ENCODE results near the gene ACER1. TPM values are rescaled to one million over a fixed set of nuclear protein-coding genes. Genes with fewer than 3 reads are reported as not detected.

Gene ACER1
- total RNA-seq (2012; rRNA removed), result not detected in 2 replicates

- H3K4me3 ChIP-seq (ENCODE audit: low read length), result no peak within 1 kb of the TSS
- no peaks in the 10 kb centered on the region for H3K9me3 ChIP-seq (replicated peaks; ENCODE audit: low read length)
- H3K9ac ChIP-seq (ENCODE audit: low read depth, low read length), result no peak within 1 kb of the TSS
These were observed at the start of gene ACER1 for GRCh38 chr19:6333439-6333838. Gene ACER1, minus strand, starts transcription at chr19:6333612. Its CDS starts 61 bp downstream, at chr19:6333551.

GRCh38 chr19:6383188-6383587 is 49.8 kb upstream of the ACER1 start:
- Histone ChIP-seq H3K4me3 (ENCODE audit: low read length) (no peak overlapping the region), H3K36me3 (ENCODE audit: insufficient read depth, low read length) (peaks cover 73% of the 10 kb centered on the region), H3K9ac (ENCODE audit: low read depth, low read length) (no peak overlapping the region), H3K9me3 (replicated peaks; ENCODE audit: low read length) (no peaks in the 10 kb centered on the region), H3K4me1 (ENCODE audit: control insufficient read depth, insufficient read depth, low read length) (no peaks in the 10 kb centered on the region), H3K27me3 (ENCODE audit: control insufficient read depth, insufficient read depth, low read length) (no peaks in the 10 kb centered on the region), H3K4me2 (ENCODE audit: low read length) (no peak overlapping the region)

More at GRCh38 chr19:6333439-6333838, at the start of gene ACER1:
- Histone ChIP-seq H3K27me3 (ENCODE audit: control insufficient read depth, insufficient read depth, low read length) (peaks cover 7% of the 10 kb centered on the region), H3K36me3 (ENCODE audit: insufficient read depth, low read length) (no peaks in the 10 kb centered on the region), H3K4me2 (ENCODE audit: low read length) (no peak within 1 kb of the TSS), H3K4me1 (ENCODE audit: control insufficient read depth, insufficient read depth, low read length) (no peaks in the 10 kb centered on the region)

- Histone ChIP-seq H3K4me3 (ENCODE audit: low read length) (no peak overlapping the region), H3K4me1 (ENCODE audit: control insufficient read depth, insufficient read depth, low read length) (peaks cover 4% of the 10 kb centered on the region), H3K9me3 (replicated peaks; ENCODE audit: low read length) (no peaks in the 10 kb centered on the region), H3K36me3 (ENCODE audit: insufficient read depth, low read length) (peaks cover 60% of the 10 kb centered on the region), H3K4me2 (ENCODE audit: low read length) (no peak overlapping the region), H3K27me3 (ENCODE audit: control insufficient read depth, insufficient read depth, low read length) (no peaks in the 10 kb centered on the region), H3K9ac (ENCODE audit: low read depth, low read length) (no peak overlapping the region)
These were observed 47.8 kb upstream of the ACER1 start for GRCh38 chr19:6381030-6381750.

- H3K36me3 ChIP-seq (ENCODE audit: insufficient read depth, low read length), result peaks cover 53% of the 10 kb centered on the region
- no peaks in the 10 kb centered on the region for H3K27me3 ChIP-seq (ENCODE audit: control insufficient read depth, insufficient read depth, low read length)
- peaks cover 4% of the 10 kb centered on the region for H3K4me1 ChIP-seq (ENCODE audit: control insufficient read depth, insufficient read depth, low read length)
- H3K9me3 ChIP-seq (replicated peaks; ENCODE audit: low read length), result no peaks in the 10 kb centered on the region
- no peak overlapping the region for H3K4me2 ChIP-seq (ENCODE audit: low read length)
- no peak overlapping the region for H3K9ac ChIP-seq (ENCODE audit: low read depth, low read length)
- no peak overlapping the region for H3K4me3 ChIP-seq (ENCODE audit: low read length)
These were observed 46.3 kb upstream of the ACER1 start for GRCh38 chr19:6379744-6380143.

- H3K9me3 ChIP-seq (replicated peaks; ENCODE audit: low read length), result no peaks in the 10 kb centered on the region
These were observed 45.1 kb upstream of the ACER1 start for GRCh38 chr19:6378486-6378885.

GRCh38 chr19:6378041-6378440 is 44.6 kb upstream of the ACER1 start:
- Histone ChIP-seq H3K4me2 (ENCODE audit: low read length) (no peak overlapping the region), H3K27me3 (ENCODE audit: control insufficient read depth, insufficient read depth, low read length) (no peaks in the 10 kb centered on the region), H3K4me3 (ENCODE audit: low read length) (no peak overlapping the region), H3K4me1 (ENCODE audit: control insufficient read depth, insufficient read depth, low read length) (peaks cover 13% of the 10 kb centered on the region), H3K36me3 (ENCODE audit: insufficient read depth, low read length) (peaks cover 44% of the 10 kb centered on the region), H3K9ac (ENCODE audit: low read depth, low read length) (no peak overlapping the region), H3K9me3 (replicated peaks; ENCODE audit: low read length) (no peaks in the 10 kb centered on the region)

More at GRCh38 chr19:6378486-6378885, 45.1 kb upstream of the ACER1 start:
- Histone ChIP-seq H3K4me3 (ENCODE audit: low read length) (no peak overlapping the region), H3K36me3 (ENCODE audit: insufficient read depth, low read length) (peaks cover 48% of the 10 kb centered on the region), H3K4me1 (ENCODE audit: control insufficient read depth, insufficient read depth, low read length) (peaks cover 12% of the 10 kb centered on the region), H3K9ac (ENCODE audit: low read depth, low read length) (no peak overlapping the region), H3K27me3 (ENCODE audit: control insufficient read depth, insufficient read depth, low read length) (no peaks in the 10 kb centered on the region), H3K4me2 (ENCODE audit: low read length) (no peak overlapping the region)

GRCh38 chr19:6376512-6377190 is 43.2 kb upstream of the ACER1 start:
- Histone ChIP-seq H3K4me2 (ENCODE audit: low read length) (no peak overlapping the region), H3K36me3 (ENCODE audit: insufficient read depth, low read length) (peaks cover 34% of the 10 kb centered on the region), H3K27me3 (ENCODE audit: control insufficient read depth, insufficient read depth, low read length) (no peaks in the 10 kb centered on the region), H3K4me3 (ENCODE audit: low read length) (no peak overlapping the region), H3K9ac (ENCODE audit: low read depth, low read length) (no peak overlapping the region), H3K4me1 (ENCODE audit: control insufficient read depth, insufficient read depth, low read length) (peaks cover 16% of the 10 kb centered on the region), H3K9me3 (replicated peaks; ENCODE audit: low read length) (no peaks in the 10 kb centered on the region)

GRCh38 chr19:6375411-6376010 is 42.1 kb upstream of the ACER1 start, which contains the start of gene PSPN:
Gene PSPN, minus strand, starts transcription at chr19:6375933. Its CDS starts 84 bp downstream, at chr19:6375849.
- Histone ChIP-seq H3K4me2 (ENCODE audit: low read length) (no peak within 1 kb of the TSS), H3K36me3 (ENCODE audit: insufficient read depth, low read length) (peaks cover 22% of the 10 kb centered on the region), H3K9me3 (replicated peaks; ENCODE audit: low read length) (no peaks in the 10 kb centered on the region), H3K4me1 (ENCODE audit: control insufficient read depth, insufficient read depth, low read length) (peaks cover 16% of the 10 kb centered on the region), H3K9ac (ENCODE audit: low read depth, low read length) (no peak within 1 kb of the TSS), H3K4me3 (ENCODE audit: low read length) (no peak within 1 kb of the TSS), H3K27me3 (ENCODE audit: control insufficient read depth, insufficient read depth, low read length) (no peaks in the 10 kb centered on the region)

GRCh38 chr19:6374711-6375410 is 41.4 kb upstream of the ACER1 start:
- Histone ChIP-seq H3K9me3 (replicated peaks; ENCODE audit: low read length) (no peaks in the 10 kb centered on the region), H3K27me3 (ENCODE audit: control insufficient read depth, insufficient read depth, low read length) (no peaks in the 10 kb centered on the region), H3K36me3 (ENCODE audit: insufficient read depth, low read length) (peaks cover 16% of the 10 kb centered on the region), H3K4me3 (ENCODE audit: low read length) (no peak overlapping the region), H3K9ac (ENCODE audit: low read depth, low read length) (no peak overlapping the region), H3K4me1 (ENCODE audit: control insufficient read depth, insufficient read depth, low read length) (peaks cover 16% of the 10 kb centered on the region), H3K4me2 (ENCODE audit: low read length) (no peak overlapping the region)

- Histone ChIP-seq H3K27me3 (ENCODE audit: control insufficient read depth, insufficient read depth, low read length) (no peaks in the 10 kb centered on the region), H3K4me3 (ENCODE audit: low read length) (no peak overlapping the region), H3K36me3 (ENCODE audit: insufficient read depth, low read length) (peaks cover 10% of the 10 kb centered on the region), H3K9me3 (replicated peaks; ENCODE audit: low read length) (no peaks in the 10 kb centered on the region), H3K4me1 (ENCODE audit: control insufficient read depth, insufficient read depth, low read length) (peaks cover 16% of the 10 kb centered on the region), H3K9ac (ENCODE audit: low read depth, low read length) (no peak overlapping the region), H3K4me2 (ENCODE audit: low read length) (peak overlapping the region; percentile 81)
These were observed 40.8 kb upstream of the ACER1 start for GRCh38 chr19:6374161-6374709.

- H3K4me1 ChIP-seq (ENCODE audit: control insufficient read depth, insufficient read depth, low read length), result peaks cover 16% of the 10 kb centered on the region
- H3K36me3 ChIP-seq (ENCODE audit: insufficient read depth, low read length), result peaks cover 7% of the 10 kb centered on the region
- peak overlapping the region; percentile 70 for H3K4me3 ChIP-seq (ENCODE audit: low read length)
- H3K4me2 ChIP-seq (ENCODE audit: low read length), result peak overlapping the region; percentile 81
- H3K27me3 ChIP-seq (ENCODE audit: control insufficient read depth, insufficient read depth, low read length), result no peaks in the 10 kb centered on the region
- no peaks in the 10 kb centered on the region for H3K9me3 ChIP-seq (replicated peaks; ENCODE audit: low read length)
- H3K9ac ChIP-seq (ENCODE audit: low read depth, low read length), result peak overlapping the region; percentile 20
These were observed 40.3 kb upstream of the ACER1 start for GRCh38 chr19:6373813-6374108.

Measured in skeletal muscle satellite cell (primary cell).